ENCODE results near the gene ENO3. TPM values are rescaled to one million over a fixed set of nuclear protein-coding genes. Genes with fewer than 3 reads are reported as not detected.

ENO3 gene
- 43.2 to 51.8 TPM (median 45.9 TPM) in 5 replicates for total RNA-seq (2022; extraction: Qiagen RNA extraction)

GRCh38 chr17:4950746-4951204 lies at the start of gene ENO3:
TSS of gene ENO3 (plus strand) at chr17:4951119. CDS start at chr17:4951830, 711 bp downstream.

GRCh38 chr17:4903051-4903818 lies 47.7 kb upstream of the ENO3 start, which contains the start of gene CHRNE:
TSS of gene CHRNE (minus strand) at chr17:4903098. CDS start at chr17:4903063, 35 bp downstream.

GRCh38 chr17:4931963-4932362 lies 19.0 kb upstream of the ENO3 start, which contains the start of gene GP1BA:
TSS of gene GP1BA (plus strand) at chr17:4932277. CDS start at chr17:4932605, 328 bp downstream.

GRCh38 chr17:4939796-4940554 lies 10.9 kb upstream of the ENO3 start, which contains the start of the genes RNF167 and SLC25A11:
TSS of gene RNF167 (plus strand) at chr17:4940268. CDS start at chr17:4940910, 642 bp downstream.
TSS of gene SLC25A11 (minus strand) at chr17:4940046. CDS start at chr17:4939910, 136 bp downstream.

GRCh38 chr17:4948166-4948930 lies 2.6 kb upstream of the ENO3 start, which contains the start of gene PFN1:
TSS of gene PFN1 (minus strand) at chr17:4948530. CDS start at chr17:4948394, 136 bp downstream.

GRCh38 chr17:4967539-4968485 lies 16.9 kb downstream of the ENO3 start, which contains the start of gene SPAG7:
TSS of gene SPAG7 (minus strand) at chr17:4967817. CDS start at chr17:4967804, 13 bp downstream.

GRCh38 chr17:4986951-4987766 lies 36.2 kb downstream of the ENO3 start, which contains the start of gene CAMTA2:
TSS of gene CAMTA2 (minus strand) at chr17:4987675. CDS start at chr17:4986222, 1,453 bp downstream.

GRCh38 chr17:4997302-4998026 lies 46.5 kb downstream of the ENO3 start, which contains the start of the genes INCA1 and KIF1C:
TSS of gene INCA1 (minus strand) at chr17:4997522. CDS start at chr17:4994437, 3,085 bp downstream.
TSS of gene KIF1C (plus strand) at chr17:4997950. CDS start at chr17:5000247, 2,297 bp downstream.

Other genes starting within 250 kb of the ENO3 start
- 67.8 to 72.2 TPM (median 71.2 TPM) in 5 replicates for gene PELP1, start 247.0 kb upstream of the ENO3 start, total RNA-seq (2022; extraction: Qiagen RNA extraction)
- 48.0 to 63.1 TPM (median 54.3 TPM) in 5 replicates for gene ARRB2, start 240.5 kb upstream of the ENO3 start, total RNA-seq (2022; extraction: Qiagen RNA extraction)
- gene MED11, start 219.7 kb upstream of the ENO3 start, total RNA-seq (2022; extraction: Qiagen RNA extraction): 36.8 to 42.3 TPM (median 40.0 TPM) in 5 replicates
- 0.31 to 0.51 TPM (median 0.41 TPM) in 5 replicates for gene ZMYND15, start 211.3 kb upstream of the ENO3 start, total RNA-seq (2022; extraction: Qiagen RNA extraction)
- gene CXCL16, start 211.2 kb upstream of the ENO3 start, total RNA-seq (2022; extraction: Qiagen RNA extraction): 13.6 to 19.1 TPM (median 15.5 TPM) in 5 replicates
- 0.21 to 1.0 TPM (median 0.47 TPM) in 5 replicates for gene TM4SF5, start 179.2 kb upstream of the ENO3 start, total RNA-seq (2022; extraction: Qiagen RNA extraction)
- 0.41 to 1.1 TPM (median 0.74 TPM) in 5 replicates for gene VMO1, start 164.8 kb upstream of the ENO3 start, total RNA-seq (2022; extraction: Qiagen RNA extraction)
- gene GLTPD2, start 162.2 kb upstream of the ENO3 start, total RNA-seq (2022; extraction: Qiagen RNA extraction): 0.10 TPM in 1 of 5 replicates, not detected in the others
- gene PSMB6, start 155.0 kb upstream of the ENO3 start, total RNA-seq (2022; extraction: Qiagen RNA extraction): 442 to 505 TPM (median 483 TPM) in 5 replicates
- 18.9 to 25.3 TPM (median 23.9 TPM) in 5 replicates for gene PLD2, start 144.0 kb upstream of the ENO3 start, total RNA-seq (2022; extraction: Qiagen RNA extraction)
- gene MINK1, start 117.8 kb upstream of the ENO3 start, total RNA-seq (2022; extraction: Qiagen RNA extraction): 47.9 to 64.6 TPM (median 57.9 TPM) in 5 replicates
- gene C17orf107, start 51.6 kb upstream of the ENO3 start, total RNA-seq (2022; extraction: Qiagen RNA extraction): 0.17 to 0.31 TPM (median 0.25 TPM) in 5 replicates
- gene CHRNE, start 48.0 kb upstream of the ENO3 start, total RNA-seq (2022; extraction: Qiagen RNA extraction): 0.05 to 0.12 TPM (median 0.07 TPM) in 4 of 5 replicates, not detected in the other
- gene GP1BA, start 18.8 kb upstream of the ENO3 start, total RNA-seq (2022; extraction: Qiagen RNA extraction): not detected in 5 replicates
- gene SLC25A11, start 11.1 kb upstream of the ENO3 start, total RNA-seq (2022; extraction: Qiagen RNA extraction): 59.5 to 69.3 TPM (median 66.9 TPM) in 5 replicates
- gene RNF167, start 10.9 kb upstream of the ENO3 start, total RNA-seq (2022; extraction: Qiagen RNA extraction): 86.0 to 136 TPM (median 116 TPM) in 5 replicates
- gene PFN1, start 2.6 kb upstream of the ENO3 start, total RNA-seq (2022; extraction: Qiagen RNA extraction): 2,071 to 2,769 TPM (median 2,761 TPM) in 5 replicates
- 66.5 to 79.2 TPM (median 70.5 TPM) in 5 replicates for gene SPAG7, start 16.7 kb downstream of the ENO3 start, total RNA-seq (2022; extraction: Qiagen RNA extraction)
- 25.5 to 36.5 TPM (median 31.3 TPM) in 5 replicates for gene CAMTA2, start 36.6 kb downstream of the ENO3 start, total RNA-seq (2022; extraction: Qiagen RNA extraction)
- gene INCA1, start 46.4 kb downstream of the ENO3 start, total RNA-seq (2022; extraction: Qiagen RNA extraction): 1.1 to 2.0 TPM (median 1.8 TPM) in 5 replicates
- gene KIF1C, start 46.8 kb downstream of the ENO3 start, total RNA-seq (2022; extraction: Qiagen RNA extraction): 98.2 to 122 TPM (median 115 TPM) in 5 replicates
- 0.54 to 1.2 TPM (median 0.73 TPM) in 5 replicates for gene SLC52A1, start 84.3 kb downstream of the ENO3 start, total RNA-seq (2022; extraction: Qiagen RNA extraction)
- 0.94 to 1.3 TPM (median 1.1 TPM) in 5 replicates for gene ZFP3, start 127.3 kb downstream of the ENO3 start, total RNA-seq (2022; extraction: Qiagen RNA extraction)
- 3.7 to 4.2 TPM (median 4.0 TPM) in 5 replicates for gene ZNF232, start 160.8 kb downstream of the ENO3 start, total RNA-seq (2022; extraction: Qiagen RNA extraction)
- 0.02 TPM in 5 replicates for gene USP6, start 164.9 kb downstream of the ENO3 start, total RNA-seq (2022; extraction: Qiagen RNA extraction)
- 1.2 to 1.7 TPM (median 1.4 TPM) in 5 replicates for gene ZNF594, start 240.7 kb downstream of the ENO3 start, total RNA-seq (2022; extraction: Qiagen RNA extraction)

Data from A549 treated with Hydrocortisone at 1 μM for 4 hours (cell line).